NCI-H1092 (cell line): Measurements from ENCODE around the gene MAP3K7.

Source experiments
- DNase-seq: peaks from one replicate; lab custom pipeline; 2025; lab: John Stamatoyannopoulos, UW

The MAP3K7 gene

GRCh38 chr6:90530882-90531281 lies 56.0 kb downstream of the MAP3K7 start:
- no peak for DNase-seq

- no peak for DNase-seq
Observed at GRCh38 chr6:90525421-90525820, 61.5 kb downstream of the MAP3K7 start.

GRCh38 chr6:90523779-90524310 lies 63.0 kb downstream of the MAP3K7 start:
- no peak for DNase-seq

- no peak for DNase-seq
Observed at GRCh38 chr6:90521955-90522354, 64.9 kb downstream of the MAP3K7 start.

GRCh38 chr6:90516074-90516660 lies 70.7 kb downstream of the MAP3K7 start:
- DNase-seq = no peak

GRCh38 chr6:90514496-90514895 lies 72.4 kb downstream of the MAP3K7 start:
- no peak for DNase-seq

- no peak for DNase-seq
Observed at GRCh38 chr6:90508753-90509152, 78.1 kb downstream of the MAP3K7 start.

GRCh38 chr6:90502866-90503407 lies 83.9 kb downstream of the MAP3K7 start:
- DNase-seq = no peak

GRCh38 chr6:90502381-90502780 lies 84.5 kb downstream of the MAP3K7 start:
- DNase-seq = no peak

GRCh38 chr6:90500458-90500857 lies 86.4 kb downstream of the MAP3K7 start:
- DNase-seq = no peak

- no peak for DNase-seq
Observed at GRCh38 chr6:90497411-90497810, 89.5 kb downstream of the MAP3K7 start.

GRCh38 chr6:90496258-90497016 lies 90.4 kb downstream of the MAP3K7 start:
- DNase-seq = no peak

- no peak for DNase-seq
Observed at GRCh38 chr6:90495216-90495817, 91.6 kb downstream of the MAP3K7 start.

GRCh38 chr6:90494067-90494780 lies 92.6 kb downstream of the MAP3K7 start:
- DNase-seq = no peak

GRCh38 chr6:90493332-90493731 lies 93.5 kb downstream of the MAP3K7 start:
- DNase-seq = no peak

- DNase-seq = no peak
Observed at GRCh38 chr6:90492798-90493197, 94.1 kb downstream of the MAP3K7 start.

- DNase-seq = no peak
Observed at GRCh38 chr6:90492369-90492768, 94.5 kb downstream of the MAP3K7 start.

- DNase-seq = no peak
Observed at GRCh38 chr6:90490030-90490716, 96.7 kb downstream of the MAP3K7 start.

- no peak for DNase-seq
Observed at GRCh38 chr6:90488816-90489215, 98.1 kb downstream of the MAP3K7 start.

- no peak for DNase-seq
Observed at GRCh38 chr6:90485635-90486277, 101.1 kb downstream of the MAP3K7 start.

- no peak for DNase-seq
Observed at GRCh38 chr6:90484903-90485302, 102.0 kb downstream of the MAP3K7 start.
